GM18508 (cell line): ENCODE data around the gene CRACR2B.

ENCODE experiments used
- ATAC-seq: cut with Tn5 transposase; IDR thresholded peaks from one replicate; pipeline ENCODE4 v1.9.1; 2021; ENCODE audit warnings: moderate number of reproducible peaks; ENCODE audit not compliant: insufficient read depth, unreplicated experiment

CRACR2B gene

GRCh38 chr11:794013-794765, 33.5 kb upstream of the CRACR2B start:
- no peak for ATAC-seq

- ATAC-seq: no peak
These were observed 32.7 kb upstream of the CRACR2B start for GRCh38 chr11:794766-795633.

GRCh38 chr11:795634-796564, 31.8 kb upstream of the CRACR2B start:
- no peak for ATAC-seq

- ATAC-seq: no peak
These were observed 31.0 kb upstream of the CRACR2B start for GRCh38 chr11:796565-797295.

- ATAC-seq: no peak
These were observed 30.2 kb upstream of the CRACR2B start for GRCh38 chr11:797296-798092.

- ATAC-seq: no peak
These were observed 29.5 kb upstream of the CRACR2B start, which contains the start of gene SLC25A22 for GRCh38 chr11:798093-798713. Gene SLC25A22 (minus strand): TSS chr11:798281. CDS start chr11:795006, 3,275 bp downstream.

- no peak for ATAC-seq
These were observed 27.9 kb upstream of the CRACR2B start for GRCh38 chr11:799641-800316.

GRCh38 chr11:800473-800872, 27.2 kb upstream of the CRACR2B start:
- ATAC-seq: no peak

GRCh38 chr11:801097-801780, 26.5 kb upstream of the CRACR2B start:
- no peak for ATAC-seq

GRCh38 chr11:802018-802617, 25.6 kb upstream of the CRACR2B start:
- ATAC-seq: no peak

GRCh38 chr11:802693-803466, 24.8 kb upstream of the CRACR2B start:
- no peak for ATAC-seq

GRCh38 chr11:803467-803742, 24.3 kb upstream of the CRACR2B start:
- no peak for ATAC-seq

- ATAC-seq: no peak
These were observed 23.7 kb upstream of the CRACR2B start for GRCh38 chr11:803770-804598.

GRCh38 chr11:804599-804964, 23.1 kb upstream of the CRACR2B start:
- no peak for ATAC-seq

GRCh38 chr11:808427-809286, 19.1 kb upstream of the CRACR2B start:
- no peak for ATAC-seq
